NCI-H2196 (cell line): ENCODE measurements around the gene PHF21A.
A peak's percentile ranks its signal among the peaks of the same experiment; 100 is the strongest.
"Not testable (repeated sequence)": the region's sequence is repeated elsewhere in the genome, so short reads cannot be mapped to it uniquely, and the experiment has no call there.

Experiments
- DNase-seq: peaks from one replicate; lab custom pipeline; 2025; ENCODE audit not compliant: unreplicated experiment; lab: John Stamatoyannopoulos, UW

Gene PHF21A

GRCh38 chr11:45985212-45985611, 136.0 kb downstream of the PHF21A start:
- no peak for DNase-seq

GRCh38 chr11:45984192-45984591, 137.1 kb downstream of the PHF21A start:
- no peak for DNase-seq

GRCh38 chr11:45983471-45983845, 137.8 kb downstream of the PHF21A start:
- DNase-seq: no peak

- DNase-seq: no peak
Observed at GRCh38 chr11:45982656-45983470, 138.4 kb downstream of the PHF21A start.

DNA sequence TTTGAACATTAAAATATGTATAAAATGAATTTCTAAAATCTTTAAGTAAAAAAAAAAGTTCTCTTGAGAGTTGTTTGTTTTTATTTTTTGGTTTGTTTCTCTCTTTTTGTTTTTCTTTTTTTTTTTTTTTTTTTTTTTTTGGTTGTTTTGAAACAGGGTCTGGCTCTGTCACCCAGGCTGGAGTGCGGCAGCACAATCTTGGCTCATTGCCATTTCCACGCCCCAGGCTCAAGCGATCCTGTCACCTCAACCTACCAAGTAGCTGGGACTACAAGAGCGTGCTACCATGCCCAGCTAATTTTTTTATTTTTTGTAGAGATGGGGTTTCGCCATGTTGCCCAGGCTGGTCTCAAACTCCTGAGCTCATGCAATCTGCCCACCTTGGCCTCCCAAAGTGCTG, 139.4 kb downstream of the PHF21A start:
- not testable (repeated sequence) for DNase-seq

GRCh38 chr11:45974806-45975205, 146.4 kb downstream of the PHF21A start:
- DNase-seq: no peak

- DNase-seq: no peak
Observed at GRCh38 chr11:45973601-45974000, 147.7 kb downstream of the PHF21A start.

- DNase-seq: no peak
Observed at GRCh38 chr11:45968901-45969300, 152.4 kb downstream of the PHF21A start.

- DNase-seq: no peak
Observed at GRCh38 chr11:45967506-45967905, 153.7 kb downstream of the PHF21A start.

GRCh38 chr11:45964911-45965389, 156.3 kb downstream of the PHF21A start:
- DNase-seq: peak; percentile 77

DNA sequence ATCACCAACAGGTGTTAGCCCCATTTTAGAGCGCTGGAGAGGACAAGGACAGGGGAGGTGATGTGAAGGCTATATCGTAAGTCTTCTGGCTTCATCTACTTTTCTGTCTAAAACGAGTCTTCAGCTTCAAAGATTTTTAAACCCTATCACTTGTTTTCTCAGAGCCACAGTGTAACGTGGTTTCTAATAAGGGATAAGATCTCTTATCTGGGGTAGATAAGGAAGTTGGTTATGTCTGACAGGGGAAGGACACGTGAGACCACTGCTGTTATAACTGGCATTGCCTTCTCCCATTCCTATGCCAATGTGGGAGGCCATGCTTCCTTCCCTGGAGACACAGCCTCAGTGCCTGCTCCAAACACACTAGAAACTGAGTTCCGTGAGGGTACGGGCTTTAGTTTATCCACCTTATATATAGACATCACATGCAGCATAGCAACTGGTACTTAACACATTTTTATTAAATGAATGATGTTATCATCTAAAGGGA, 159.5 kb downstream of the PHF21A start:
- no peak for DNase-seq

GRCh38 chr11:45960387-45961095, 160.7 kb downstream of the PHF21A start:
- no peak for DNase-seq

- no peak for DNase-seq
Observed at GRCh38 chr11:45959851-45960250, 161.4 kb downstream of the PHF21A start.

DNA sequence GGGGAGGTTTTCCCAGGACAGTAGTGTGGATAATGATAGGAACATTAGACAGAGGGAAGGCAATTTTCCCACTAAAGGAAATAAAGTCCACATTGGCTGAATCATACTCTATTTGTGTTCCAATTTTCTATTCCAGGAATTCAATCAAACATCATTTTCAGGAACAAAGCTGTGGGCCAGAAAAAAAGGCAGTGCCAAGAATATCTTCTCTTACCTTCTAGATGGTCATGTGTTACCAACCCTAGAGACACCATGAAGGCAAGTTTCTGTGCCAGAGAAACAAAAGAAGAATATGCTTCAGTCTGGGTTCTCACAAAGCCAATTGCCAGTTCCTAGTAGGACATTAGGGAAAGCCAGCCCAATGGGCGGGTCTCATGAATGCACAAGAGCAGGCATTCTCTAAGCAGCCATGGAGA, 171.3 kb downstream of the PHF21A start:
- DNase-seq: no peak

- DNase-seq: no peak
Observed at GRCh38 chr11:45948356-45948755, 172.9 kb downstream of the PHF21A start.

- DNase-seq: no peak
Observed at GRCh38 chr11:45947885-45948284, 173.4 kb downstream of the PHF21A start.

DNA sequence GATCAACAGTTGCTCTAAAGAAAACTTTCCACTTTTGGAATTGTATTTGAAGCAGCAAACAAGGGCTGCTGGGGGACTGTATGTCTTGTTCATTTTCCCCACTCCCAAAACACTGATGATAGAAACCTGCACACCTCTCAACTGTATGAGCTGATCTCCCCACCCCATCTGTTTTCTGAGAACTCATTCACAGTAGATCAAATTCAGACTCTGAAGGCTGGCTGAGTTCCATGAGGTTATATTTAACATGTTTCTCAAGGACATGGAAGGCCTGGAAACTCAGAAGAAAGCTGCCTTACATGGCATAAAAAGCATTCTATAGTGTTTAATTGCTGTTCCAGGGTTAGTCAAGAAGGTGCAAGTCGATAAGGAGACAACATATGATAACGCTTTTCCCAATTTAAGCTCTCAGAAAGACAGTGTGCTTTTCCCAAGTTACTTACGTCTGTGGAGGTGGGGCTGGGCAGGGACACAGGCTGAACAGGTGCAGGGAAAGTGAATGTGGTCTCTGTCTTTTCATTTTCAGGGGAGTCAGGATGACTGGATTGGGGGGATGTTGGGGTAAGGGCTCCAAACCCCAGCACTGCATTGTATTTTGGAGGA, 175.8 kb downstream of the PHF21A start:
- no peak for DNase-seq

DNA sequence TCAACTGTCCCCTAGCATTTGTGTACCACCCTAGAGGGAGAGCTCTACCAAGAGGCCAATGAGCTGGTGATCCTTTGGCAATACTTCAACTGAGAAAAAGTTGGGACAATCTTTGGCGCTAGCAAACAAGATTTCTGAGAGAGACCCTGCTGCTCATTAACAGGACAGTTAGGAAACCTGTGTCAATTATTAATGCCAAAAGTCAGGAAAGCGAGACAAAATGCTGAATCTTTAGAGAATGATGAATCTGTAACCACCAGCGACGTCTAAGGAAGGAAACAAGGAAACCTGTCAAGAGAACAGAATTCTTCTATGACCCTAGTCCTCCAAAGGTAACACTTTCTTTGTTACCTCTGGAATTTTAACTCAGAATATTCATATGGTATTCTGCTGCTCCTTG, 178.9 kb downstream of the PHF21A start:
- no peak for DNase-seq

DNA sequence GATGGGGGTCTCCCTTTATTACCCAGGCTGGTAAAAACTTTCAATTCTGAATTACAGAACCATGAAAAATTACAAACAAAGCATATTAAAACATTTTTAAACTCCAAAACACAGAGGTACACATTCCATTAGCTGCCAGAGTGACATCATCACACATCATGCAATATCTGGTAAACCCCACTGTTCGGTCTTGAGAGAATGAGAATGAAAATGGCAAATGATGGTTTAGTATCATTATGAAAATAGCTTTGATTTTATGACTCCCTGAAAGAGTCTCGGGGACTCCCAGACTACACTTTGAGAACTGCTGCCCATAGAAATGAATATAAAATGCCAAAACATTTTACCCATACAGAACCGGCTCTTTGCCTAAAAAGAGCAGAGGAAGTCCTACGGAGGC, 180.0 kb downstream of the PHF21A start:
- no peak for DNase-seq

- no peak for DNase-seq
Observed at GRCh38 chr11:45939836-45940235, 181.4 kb downstream of the PHF21A start.

- no peak for DNase-seq
Observed at GRCh38 chr11:45937916-45938315, 183.3 kb downstream of the PHF21A start.
